Peyer's patch (tissue), 4 donors: ENCODE results near the gene BLNK. TPM values are rescaled to one million over a fixed set of nuclear protein-coding genes. Genes with fewer than 3 reads are reported as not detected.

ENCODE experiments used
- DNase-seq, 3 donors: peaks; one replicate each; pipeline ENCODE4 v3.0.0-alpha.2; 2017 to 2019
- H3K27ac ChIP-seq, 4 donors: fragments of 200-600 bp; sonication (generic); one replicate each; pipeline ENCODE4 v1.5.1; 2016 to 2019
- H3K27me3 ChIP-seq, 2 donors: fragments of 200-600 bp; sonication (generic); one replicate each; pipeline ENCODE4 v1.5.1; 2019
- H3K36me3 ChIP-seq, 3 donors: fragments of 200-600 bp; sonication (generic); one replicate each; pipeline ENCODE4 v1.5.1; 2016 to 2019
- H3K4me1 ChIP-seq, 4 donors: fragments of 200-600 bp; sonication (generic); one replicate each; pipeline ENCODE4 v1.5.1; 2016 to 2019
- H3K4me3 ChIP-seq, 4 donors: fragments of 200-600 bp; sonication (generic); 1 replicate in 3 of 4; 2 replicates in 1 of 4; pipeline ENCODE4 v1.5.1; 2016 to 2019; ENCODE audit warnings: mild to moderate bottlenecking in 1 of 4
- H3K9me3 ChIP-seq, 4 donors: fragments of 200-600 bp; sonication (generic); one replicate each; pipeline ENCODE4 v1.5.1; 2016 to 2019; ENCODE audit warnings: mild to moderate bottlenecking in 1 of 4
- CTCF ChIP-seq, 6 experiments: fragments of 450-650 bp in 4 of 6; fragments of 200-600 bp in 2 of 6; sonication (generic) in 1 of 6; IDR thresholded peaks; one replicate each; pipeline ENCODE4 v1.5.1; 2017 to 2019; ENCODE audit warnings: antibody characterized with exemption in 6 of 6, mild to moderate bottlenecking in 3 of 6, moderate library complexity in 1 of 6
- POLR2A ChIP-seq, 2 donors: fragments of 450-650 bp; IDR thresholded peaks; one replicate each; pipeline ENCODE4 v1.5.1; 2017; ENCODE audit warnings: antibody characterized with exemption in 2 of 2, mild to moderate bottlenecking in 2 of 2, moderate library complexity in 2 of 2
- total RNA-seq, 4 donors: library from RNA; depleted of rRNA; stranded (reverse); fragments of >200 nt; gene quantifications; one replicate each; pipeline ENCODE4 v1.1.0, GENCODE V29; 2016

Gene BLNK
- total RNA-seq, 4 donors from 2014 or later, result 49.3 to 79.5 (median 50.1) TPM

GRCh38 chr10:96266118-96266770 lies 5.1 kb downstream of the BLNK start:
- no peak for DNase-seq
- TF ChIP-seq CTCF (IDR thresholded peaks at IDR 0.05) (no peak), POLR2A (IDR thresholded peaks at IDR 0.05) (no peak)
- Histone ChIP-seq H3K36me3 (no peaks in the 10 kb centered on the region), H3K27ac (peak overlapping the region in 3 of 4 donors; percentile 26 to 67 (median 37)), H3K4me1 (peaks cover 0 to 38% (median 16%) of the 10 kb centered on the region in 4 donors), H3K9me3 (no peaks in the 10 kb centered on the region), H3K27me3 (no peaks in the 10 kb centered on the region), H3K4me3 (no peak overlapping the region)

GRCh38 chr10:96264938-96265337 lies 6.4 kb downstream of the BLNK start:
- Histone ChIP-seq H3K4me3 (no peak overlapping the region), H3K27me3 (no peaks in the 10 kb centered on the region), H3K9me3 (no peaks in the 10 kb centered on the region), H3K36me3 (no peaks in the 10 kb centered on the region), H3K27ac (no peak overlapping the region), H3K4me1 (peaks cover 0 to 49% (median 16%) of the 10 kb centered on the region in 4 donors)
- TF ChIP-seq CTCF (IDR thresholded peaks at IDR 0.05) (no peak), POLR2A (IDR thresholded peaks at IDR 0.05) (no peak)
- DNase-seq, result no peak

GRCh38 chr10:96263669-96264068 lies 7.7 kb downstream of the BLNK start:
- no peaks in the 10 kb centered on the region for H3K36me3 ChIP-seq
- H3K27ac ChIP-seq, result peak overlapping the region in 2 of 4 donors; percentile 25 to 71
- no peak for DNase-seq
- TF ChIP-seq POLR2A (IDR thresholded peaks at IDR 0.05), result no peak
- no peak for TF ChIP-seq CTCF (IDR thresholded peaks at IDR 0.05)
- H3K4me3 ChIP-seq, result no peak overlapping the region
- H3K4me1 ChIP-seq, result peaks cover 0 to 51% (median 16%) of the 10 kb centered on the region in 4 donors
- H3K27me3 ChIP-seq, result no peaks in the 10 kb centered on the region
- H3K9me3 ChIP-seq, result no peaks in the 10 kb centered on the region

- H3K4me1 ChIP-seq, result peaks cover 0 to 51% (median 16%) of the 10 kb centered on the region in 4 donors
- peak overlapping the region in 3 of 4 donors; percentile 14 to 71 (median 25) for H3K27ac ChIP-seq
These were observed 8.2 kb downstream of the BLNK start for GRCh38 chr10:96263176-96263575.

GRCh38 chr10:96261930-96262329 lies 9.4 kb downstream of the BLNK start:
- DNase-seq, result peak in 1 of 3 donors; percentile 74
- no peak overlapping the region for H3K4me3 ChIP-seq
- H3K4me1 ChIP-seq, result peaks cover 0 to 44% (median 20%) of the 10 kb centered on the region in 4 donors
- H3K27ac ChIP-seq, result peak overlapping the region in 3 of 4 donors; percentile 3 to 71 (median 36)
- no peaks in the 10 kb centered on the region for H3K27me3 ChIP-seq
- H3K36me3 ChIP-seq, result no peaks in the 10 kb centered on the region
- peak in 1 of 2 donors; percentile 38 for TF ChIP-seq POLR2A (IDR thresholded peaks at IDR 0.05)
- no peak for TF ChIP-seq CTCF (IDR thresholded peaks at IDR 0.05)
- H3K9me3 ChIP-seq, result no peaks in the 10 kb centered on the region

More at GRCh38 chr10:96263176-96263575, 8.2 kb downstream of the BLNK start:
- H3K36me3 ChIP-seq, result no peaks in the 10 kb centered on the region
- TF ChIP-seq POLR2A (IDR thresholded peaks at IDR 0.05), result no peak
- no peak for TF ChIP-seq CTCF (IDR thresholded peaks at IDR 0.05)
- H3K9me3 ChIP-seq, result no peaks in the 10 kb centered on the region
- H3K27me3 ChIP-seq, result no peaks in the 10 kb centered on the region
- DNase-seq, result no peak
- H3K4me3 ChIP-seq, result no peak overlapping the region
